HG03565 (cell line): ENCODE results near the gene DEK.
"Not testable (repeated sequence)": the region's sequence is repeated elsewhere in the genome, so short reads cannot be mapped to it uniquely, and the experiment has no call there.

Source experiments
- ATAC-seq: cut with Tn5 transposase; IDR thresholded peaks from one replicate; pipeline ENCODE4 v1.9.1; 2021; ENCODE audit warnings: mild to moderate bottlenecking, moderate library complexity; ENCODE audit not compliant: unreplicated experiment

The DEK gene

DNA sequence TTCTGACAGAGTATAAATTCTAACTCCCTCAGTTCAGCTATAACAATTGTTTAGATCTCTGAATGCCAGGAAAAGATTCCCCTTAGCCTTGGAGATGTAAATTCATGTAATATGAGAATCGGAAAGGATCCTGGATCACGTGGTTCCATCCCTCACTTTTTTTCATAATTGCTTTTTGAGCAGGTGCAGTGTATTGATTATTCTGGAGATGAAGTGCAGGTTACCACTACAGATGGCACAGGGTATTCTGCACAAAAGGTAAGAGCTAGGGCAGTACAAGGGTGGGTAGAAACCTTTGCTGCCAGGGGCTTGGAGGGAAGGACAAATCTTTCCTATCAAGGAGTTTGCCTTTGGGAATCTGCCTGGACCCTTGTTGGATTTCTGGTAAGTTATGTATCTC is 56.4 kb downstream of the DEK start:
- no peak for ATAC-seq

DNA sequence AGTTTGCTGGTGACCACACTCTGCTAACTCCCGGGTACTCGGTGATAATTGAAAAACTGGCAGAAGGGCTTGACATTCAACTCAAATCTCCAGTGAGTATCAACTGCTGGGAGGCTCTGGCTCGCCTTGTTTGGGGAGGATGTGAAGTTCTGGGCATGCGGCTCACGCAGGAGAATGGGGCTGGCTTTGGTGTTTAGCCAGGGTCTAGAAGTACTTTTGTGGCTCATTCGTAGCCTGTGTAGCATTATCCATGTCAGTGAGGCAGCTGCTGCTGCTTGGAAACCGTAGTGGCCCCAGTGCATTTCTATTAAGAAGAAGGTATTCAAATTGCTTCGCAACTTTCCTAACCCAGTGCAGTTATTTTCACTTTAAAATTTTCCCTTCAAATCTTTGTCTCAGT is 56.9 kb downstream of the DEK start:
- ATAC-seq: no peak

DNA sequence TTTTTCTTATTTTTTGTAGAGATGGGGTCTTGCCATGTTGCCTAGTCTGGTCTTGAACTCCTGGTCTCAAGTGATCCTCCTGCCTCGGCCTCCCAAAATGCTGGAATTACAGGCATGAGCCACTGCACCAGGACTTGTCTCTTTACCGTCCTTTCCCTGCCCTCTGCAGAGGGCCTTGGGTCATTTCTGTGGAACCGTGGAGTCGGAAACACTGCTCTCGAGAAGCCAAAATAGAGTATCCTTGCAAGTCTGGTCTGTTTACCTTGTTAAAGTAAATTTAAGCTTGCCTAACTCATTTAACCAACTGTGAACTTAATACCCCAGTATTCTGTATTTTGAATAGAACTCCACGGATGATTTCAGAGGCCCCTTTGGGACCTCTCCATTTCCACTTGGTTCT is 57.7 kb downstream of the DEK start:
- no peak for ATAC-seq

DNA sequence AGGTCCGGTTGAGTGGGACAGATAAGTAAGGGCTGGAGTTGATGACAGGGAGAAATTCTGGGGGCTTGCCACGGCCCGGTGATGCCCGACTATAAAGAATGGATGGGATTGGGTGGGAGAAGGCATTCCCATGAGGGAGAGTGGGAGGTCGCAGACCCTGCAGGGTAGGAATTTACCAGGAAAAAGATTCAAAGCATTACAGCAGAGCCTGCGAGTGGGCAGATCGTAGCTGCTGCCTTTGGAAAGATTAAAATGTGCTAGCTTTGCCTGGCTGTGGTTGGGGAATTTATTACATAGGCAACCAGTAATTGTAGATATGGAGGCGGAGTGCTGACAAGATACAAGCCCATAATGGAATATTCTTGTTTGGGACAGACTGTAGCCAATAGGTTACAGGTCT is 59.6 kb downstream of the DEK start:
- ATAC-seq: no peak

DNA sequence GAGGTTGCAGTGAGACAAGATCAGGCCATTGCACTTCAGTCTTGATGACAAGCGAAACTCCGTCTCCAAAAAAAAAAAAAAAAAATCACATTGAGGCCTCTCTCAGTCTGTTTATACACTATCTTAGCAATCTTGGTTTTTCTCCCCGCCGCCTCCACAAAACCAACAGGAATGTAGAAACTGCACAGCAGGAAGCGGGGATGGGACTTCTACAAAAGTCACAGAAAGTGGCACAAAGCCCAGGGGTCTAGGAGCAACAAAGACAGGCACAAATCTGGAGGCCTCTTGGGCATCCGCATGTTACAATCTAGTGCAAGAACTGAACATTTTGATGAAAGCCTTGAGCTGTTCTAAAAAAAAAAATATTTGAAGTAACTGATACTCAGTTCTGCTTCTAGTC is 60.5 kb downstream of the DEK start:
- ATAC-seq: no peak

DNA sequence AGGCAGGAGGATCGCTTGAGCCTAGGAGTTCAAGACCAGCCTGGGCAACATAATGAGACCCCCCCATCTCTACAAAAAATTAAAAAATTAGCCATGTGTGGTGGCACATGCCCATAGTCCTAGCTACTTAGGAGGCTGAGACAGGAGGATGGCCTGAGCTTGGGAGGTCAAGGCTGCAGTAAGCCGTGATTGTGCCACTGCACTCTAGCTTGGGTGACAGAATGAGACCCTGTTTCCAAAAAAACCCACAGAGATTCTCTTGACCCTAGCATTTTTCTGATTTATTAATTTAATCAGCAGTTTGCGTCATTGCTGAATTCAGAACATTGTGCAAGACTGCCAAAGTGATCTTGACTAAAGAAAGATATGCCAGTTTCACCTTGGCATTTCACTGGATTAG is 72.3 kb downstream of the DEK start:
- no peak for ATAC-seq

DNA sequence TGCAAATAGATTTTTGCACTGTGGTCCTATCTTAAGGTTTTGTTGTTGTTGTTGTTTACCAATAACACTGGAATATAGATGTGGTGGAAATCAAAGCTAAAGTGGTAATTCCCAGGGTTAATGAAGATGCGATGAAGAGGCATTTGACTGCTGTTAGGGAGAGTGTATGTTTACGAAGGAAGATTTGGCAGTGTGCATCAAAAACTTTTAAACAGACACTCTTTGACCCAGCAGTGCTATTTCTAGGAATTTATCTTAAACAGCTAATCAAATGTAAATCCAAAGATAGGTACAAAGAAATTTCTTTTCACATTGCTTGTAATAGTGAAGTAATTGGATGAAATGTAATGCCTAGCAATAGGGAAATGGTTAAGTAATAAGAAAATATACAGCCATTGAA is 75.1 kb downstream of the DEK start:
- no peak for ATAC-seq

DNA sequence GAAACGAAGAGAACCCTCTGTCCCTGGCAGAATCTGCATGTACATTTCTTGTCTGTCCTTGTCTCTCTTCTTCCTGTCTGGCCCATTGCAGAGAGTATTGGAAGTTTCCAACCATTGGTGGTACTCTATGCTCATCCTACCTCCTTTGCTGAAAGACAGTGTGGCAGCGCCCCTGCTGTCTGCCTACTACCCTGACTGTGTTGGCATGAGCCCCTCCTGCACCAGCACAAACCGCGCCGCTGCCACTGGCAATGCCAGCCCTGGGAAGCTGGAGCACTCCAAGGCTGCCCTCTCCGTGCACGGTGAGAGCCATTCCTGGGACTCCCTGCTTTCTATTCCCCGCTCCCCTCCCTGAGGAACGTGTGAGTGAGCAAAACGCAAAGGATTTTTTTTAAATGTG is 76.6 kb downstream of the DEK start:
- no peak for ATAC-seq

DNA sequence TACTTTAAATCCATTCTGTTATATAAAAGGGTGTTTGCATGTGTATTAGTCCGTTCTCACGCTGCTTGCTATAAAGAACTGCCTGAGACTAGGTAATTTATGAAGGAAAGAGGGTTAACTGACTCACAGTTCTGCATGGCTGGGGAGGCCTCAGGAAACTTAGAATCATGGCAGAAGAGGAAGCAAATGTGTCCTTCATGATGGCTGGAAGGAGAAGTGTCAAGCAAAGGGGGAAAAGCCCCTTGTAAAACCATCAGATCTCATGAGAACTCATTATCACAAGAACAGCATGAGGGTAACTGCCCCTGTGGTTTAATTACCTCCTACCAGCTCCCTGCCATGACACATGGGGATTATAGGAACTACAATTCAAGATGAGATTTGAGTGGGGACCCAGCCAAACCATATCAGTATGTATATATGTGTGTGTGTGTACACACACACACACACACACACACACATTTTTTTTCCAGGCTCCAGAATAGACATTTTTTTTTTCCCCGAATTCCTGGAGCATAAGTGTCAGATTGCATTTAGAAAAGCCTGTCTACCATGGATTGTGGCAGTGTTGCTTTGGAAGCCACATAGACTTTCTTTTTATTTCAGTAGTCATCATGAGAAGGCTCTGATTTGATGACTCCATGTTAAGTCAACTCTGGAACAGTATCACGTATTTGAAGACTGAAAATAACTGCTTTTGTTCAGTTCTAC is 77.6 kb downstream of the DEK start:
- no peak for ATAC-seq

DNA sequence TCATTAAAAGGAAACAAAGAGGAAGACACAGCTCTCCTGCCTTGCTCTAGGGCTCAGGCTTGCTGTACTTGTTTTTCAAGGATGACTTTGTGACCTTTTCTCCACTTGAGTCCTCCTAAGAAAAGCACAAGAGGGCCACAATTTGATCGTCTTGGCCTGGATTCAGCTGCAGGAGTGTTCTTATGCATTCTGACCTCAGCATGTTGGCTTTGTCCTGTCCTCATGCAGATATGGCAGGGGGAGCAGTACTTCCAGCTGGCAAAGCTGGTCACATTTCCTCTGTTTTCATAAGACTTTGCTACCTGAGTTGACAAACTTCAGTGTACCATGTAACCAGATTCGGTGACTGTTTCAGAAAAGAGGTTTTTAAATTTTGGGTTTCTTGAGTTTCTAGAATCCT is 78.3 kb downstream of the DEK start:
- ATAC-seq: no peak

DNA sequence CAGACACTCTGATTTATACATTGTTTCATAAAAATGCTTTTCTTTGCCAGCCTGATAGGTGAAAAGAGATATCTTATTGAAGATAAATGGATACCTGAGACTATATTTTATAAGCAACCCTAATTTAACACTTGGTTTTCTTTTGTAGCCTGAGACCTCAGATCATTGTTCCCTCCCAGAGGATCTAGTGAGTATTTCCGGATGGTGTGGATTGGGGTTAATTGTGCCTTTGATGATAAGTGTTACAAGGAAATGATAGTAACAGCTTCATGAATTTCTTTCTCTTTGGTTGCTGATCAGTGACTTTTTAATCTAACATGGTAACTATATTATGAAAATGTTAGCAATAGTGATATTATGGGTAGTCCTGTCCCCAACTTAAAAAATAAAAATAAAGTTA is 78.7 kb downstream of the DEK start:
- no peak for ATAC-seq

DNA sequence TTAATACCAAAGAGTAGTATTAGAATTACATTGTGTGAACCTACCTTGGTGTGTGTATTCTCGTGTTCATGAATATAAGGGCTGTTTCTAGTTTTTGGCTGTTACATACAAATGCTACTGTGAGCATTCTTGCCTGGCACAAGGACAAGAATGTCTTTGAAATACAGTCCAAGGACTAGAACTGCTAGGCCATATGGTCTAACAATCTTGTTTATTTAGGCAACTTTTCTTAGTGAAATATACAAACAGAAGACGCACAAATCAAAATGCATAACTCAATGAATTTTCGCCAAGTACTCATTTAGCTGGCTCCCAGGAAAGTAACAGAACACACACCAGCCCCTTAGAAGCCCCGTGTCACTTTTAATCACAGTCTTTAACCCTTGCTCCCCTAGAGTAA is 80.6 kb downstream of the DEK start:
- ATAC-seq: no peak

DNA sequence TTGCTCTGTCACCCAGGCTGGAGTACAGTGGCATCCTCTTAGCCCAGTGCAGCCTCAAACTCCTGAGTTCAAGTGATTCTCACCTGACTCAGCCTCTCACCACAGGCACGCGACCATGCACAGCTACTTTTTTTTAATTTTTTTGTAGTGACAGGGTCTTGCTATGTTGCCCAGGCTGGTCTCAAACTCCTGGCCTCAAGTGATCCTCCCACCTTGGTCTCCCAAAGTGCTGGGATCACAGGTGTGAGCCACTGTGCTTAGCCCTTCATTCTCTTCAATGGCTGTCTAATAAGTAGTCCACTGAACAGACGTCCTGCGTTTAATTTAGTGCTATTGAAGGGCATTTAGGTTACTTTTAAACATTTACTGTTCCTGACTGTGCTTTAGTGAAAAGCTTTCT is 81.8 kb downstream of the DEK start:
- ATAC-seq: no peak

DNA sequence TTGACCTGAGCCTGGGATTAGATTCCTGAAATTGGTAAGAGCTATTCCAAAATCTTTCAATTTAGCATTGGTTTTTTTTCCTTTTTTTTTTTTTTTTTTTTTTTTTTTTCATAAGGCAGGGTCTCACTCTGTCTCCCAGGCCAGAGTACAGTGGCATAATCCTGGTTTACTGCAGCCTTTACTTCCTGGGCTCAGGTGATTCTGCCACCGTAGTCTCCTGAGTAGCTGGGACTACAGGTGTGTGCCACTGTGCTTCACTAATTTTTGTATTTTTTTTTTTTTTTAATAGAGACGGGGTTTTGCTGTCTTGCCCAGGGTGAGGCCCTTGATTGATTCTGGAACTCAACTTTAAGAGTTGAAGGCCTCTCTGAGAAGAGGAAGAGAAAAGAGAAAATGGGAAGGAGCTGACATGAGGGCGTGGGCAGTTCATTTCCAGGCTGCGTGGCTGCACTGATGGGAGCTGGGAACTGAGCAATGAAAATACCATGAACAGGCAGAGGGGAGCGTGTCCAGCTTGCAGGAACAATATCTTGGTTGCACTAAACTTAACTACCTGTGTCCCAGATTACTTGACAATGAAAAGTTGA is 84.5 kb downstream of the DEK start:
- ATAC-seq: no peak

DNA sequence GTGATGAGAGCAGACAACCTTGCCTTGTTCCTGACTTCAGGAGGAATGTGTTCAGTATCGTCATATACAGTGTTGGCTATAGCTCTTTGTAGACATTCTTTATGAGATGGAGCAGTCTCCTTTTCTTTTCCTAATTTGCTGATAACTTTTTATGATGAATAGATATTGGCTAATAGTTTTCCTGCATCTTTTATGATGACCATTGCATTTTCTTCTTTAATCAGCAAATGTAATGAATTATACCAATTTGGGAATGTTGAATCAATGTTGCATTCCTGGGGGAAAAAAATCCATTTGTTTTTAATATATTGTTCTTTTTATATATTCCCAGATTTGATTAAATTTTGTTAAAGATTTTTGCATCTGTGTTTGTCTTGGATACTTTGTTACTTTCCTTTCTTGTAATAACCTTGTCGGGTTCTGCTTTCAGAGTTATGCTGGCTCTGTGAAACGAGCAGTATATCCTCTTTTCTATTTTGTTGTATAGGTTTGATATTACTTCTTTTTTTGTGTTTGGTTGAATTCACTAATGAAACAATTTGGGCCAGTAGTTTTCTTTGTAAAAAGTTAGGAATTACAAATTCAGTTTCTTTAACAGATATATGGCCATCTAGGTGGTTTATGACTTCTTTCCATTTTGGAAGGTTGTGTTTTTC is 85.2 kb downstream of the DEK start:
- ATAC-seq: no peak

DNA sequence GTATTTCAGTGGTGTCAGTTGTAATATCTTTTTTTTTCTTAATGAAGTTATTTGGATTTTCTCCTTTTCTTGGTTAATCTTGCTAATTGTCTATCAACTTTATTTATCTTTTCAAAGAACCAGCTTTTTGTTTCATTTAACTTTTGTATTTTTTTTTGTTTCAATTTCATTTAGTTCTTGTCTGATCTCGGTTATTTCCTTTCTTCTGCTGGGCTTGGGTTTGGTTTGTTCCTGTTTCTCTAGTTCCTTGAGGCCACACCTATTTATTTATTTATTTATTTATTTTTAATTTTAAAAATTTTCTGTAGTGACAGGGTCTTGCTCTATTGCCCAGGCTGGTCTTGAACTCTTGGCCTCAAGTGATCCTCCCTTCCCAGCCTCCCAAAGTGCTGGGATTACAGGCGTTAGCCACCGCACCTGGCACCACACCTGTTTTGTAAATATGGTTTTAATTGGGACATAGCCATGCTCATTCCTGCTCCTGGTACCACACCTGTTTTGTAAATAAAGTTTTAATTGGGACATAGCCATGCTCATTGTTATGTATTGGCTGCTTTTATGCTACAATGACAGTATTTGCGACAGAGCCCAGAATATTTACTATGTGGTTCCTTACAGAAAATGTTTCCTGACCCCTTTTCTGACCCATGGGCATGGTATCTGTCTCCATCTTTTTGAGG is 86.9 kb downstream of the DEK start:
- no peak for ATAC-seq

DNA sequence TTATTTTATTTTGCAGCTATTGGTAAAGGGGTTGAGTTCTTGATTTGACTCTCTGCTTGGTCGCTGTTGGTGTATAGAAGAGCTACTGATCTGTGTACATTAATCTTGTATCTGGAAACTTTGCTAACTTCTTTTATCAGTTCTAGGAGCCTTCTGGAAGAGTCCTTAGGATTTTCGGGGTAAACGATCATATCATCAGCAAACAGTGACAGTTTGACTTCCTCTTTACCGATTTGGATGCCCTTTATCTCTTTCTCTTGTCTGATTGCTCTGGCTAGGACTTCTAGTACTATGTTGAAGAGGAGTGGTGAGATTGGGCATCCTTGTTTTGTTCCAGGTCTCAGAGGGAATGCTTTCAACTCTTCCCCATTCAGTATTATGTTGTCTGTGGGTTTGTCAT is 88.1 kb downstream of the DEK start:
- not testable (repeated sequence) for ATAC-seq
